ENCODE measurements around the gene ADRA2B. TPM values are rescaled to one million over a fixed set of nuclear protein-coding genes. Genes with fewer than 3 reads are reported as not detected.

Gene ADRA2B
- total RNA-seq, 1 donor from 2014 or later: not detected

DNA sequence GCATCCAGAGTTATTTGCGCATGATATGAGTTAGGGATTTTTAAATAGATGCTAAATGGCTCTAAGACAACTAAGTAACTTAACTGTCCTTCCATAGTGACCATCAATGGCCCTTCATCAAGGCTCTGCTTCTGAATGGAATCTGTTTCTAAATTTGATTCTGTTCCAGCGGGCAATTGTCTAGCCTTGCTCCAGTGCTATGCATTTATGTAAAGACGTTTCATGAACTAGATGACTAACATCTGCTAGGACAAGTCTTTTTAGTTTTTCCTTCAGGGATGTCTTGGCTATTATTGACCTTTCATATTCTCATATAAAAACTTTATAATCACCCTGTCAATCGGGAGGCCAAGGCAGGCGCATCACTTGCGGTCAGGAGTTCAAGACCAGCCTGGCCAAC lies 12.1 kb upstream of the ADRA2B start:
- FAIRE-seq (no peak), DNase-seq (ENCODE audit: low read depth) (no peak)
- H3K36me3 ChIP-seq (ENCODE audit: control insufficient read depth, insufficient read depth, low read length): no peaks in the 10 kb centered on the region
- peaks cover 3% of the 10 kb centered on the region for H3K27me3 ChIP-seq (ENCODE audit: control insufficient read depth, insufficient read depth, low read length)
- no peak overlapping the region for H3K4me3 ChIP-seq (ENCODE audit: low read depth, low read length)
- TF ChIP-seq, protein P1, sequence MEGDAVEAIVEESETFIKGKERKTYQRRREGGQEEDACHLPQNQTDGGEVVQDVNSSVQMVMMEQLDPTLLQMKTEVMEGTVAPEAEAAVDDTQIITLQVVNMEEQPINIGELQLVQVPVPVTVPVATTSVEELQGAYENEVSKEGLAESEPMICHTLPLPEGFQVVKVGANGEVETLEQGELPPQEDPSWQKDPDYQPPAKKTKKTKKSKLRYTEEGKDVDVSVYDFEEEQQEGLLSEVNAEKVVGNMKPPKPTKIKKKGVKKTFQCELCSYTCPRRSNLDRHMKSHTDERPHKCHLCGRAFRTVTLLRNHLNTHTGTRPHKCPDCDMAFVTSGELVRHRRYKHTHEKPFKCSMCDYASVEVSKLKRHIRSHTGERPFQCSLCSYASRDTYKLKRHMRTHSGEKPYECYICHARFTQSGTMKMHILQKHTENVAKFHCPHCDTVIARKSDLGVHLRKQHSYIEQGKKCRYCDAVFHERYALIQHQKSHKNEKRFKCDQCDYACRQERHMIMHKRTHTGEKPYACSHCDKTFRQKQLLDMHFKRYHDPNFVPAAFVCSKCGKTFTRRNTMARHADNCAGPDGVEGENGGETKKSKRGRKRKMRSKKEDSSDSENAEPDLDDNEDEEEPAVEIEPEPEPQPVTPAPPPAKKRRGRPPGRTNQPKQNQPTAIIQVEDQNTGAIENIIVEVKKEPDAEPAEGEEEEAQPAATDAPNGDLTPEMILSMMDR (IDR thresholded peaks at IDR 0.05; ENCODE audit: insufficient read depth, low read length, severe bottlenecking): no peak

DNA sequence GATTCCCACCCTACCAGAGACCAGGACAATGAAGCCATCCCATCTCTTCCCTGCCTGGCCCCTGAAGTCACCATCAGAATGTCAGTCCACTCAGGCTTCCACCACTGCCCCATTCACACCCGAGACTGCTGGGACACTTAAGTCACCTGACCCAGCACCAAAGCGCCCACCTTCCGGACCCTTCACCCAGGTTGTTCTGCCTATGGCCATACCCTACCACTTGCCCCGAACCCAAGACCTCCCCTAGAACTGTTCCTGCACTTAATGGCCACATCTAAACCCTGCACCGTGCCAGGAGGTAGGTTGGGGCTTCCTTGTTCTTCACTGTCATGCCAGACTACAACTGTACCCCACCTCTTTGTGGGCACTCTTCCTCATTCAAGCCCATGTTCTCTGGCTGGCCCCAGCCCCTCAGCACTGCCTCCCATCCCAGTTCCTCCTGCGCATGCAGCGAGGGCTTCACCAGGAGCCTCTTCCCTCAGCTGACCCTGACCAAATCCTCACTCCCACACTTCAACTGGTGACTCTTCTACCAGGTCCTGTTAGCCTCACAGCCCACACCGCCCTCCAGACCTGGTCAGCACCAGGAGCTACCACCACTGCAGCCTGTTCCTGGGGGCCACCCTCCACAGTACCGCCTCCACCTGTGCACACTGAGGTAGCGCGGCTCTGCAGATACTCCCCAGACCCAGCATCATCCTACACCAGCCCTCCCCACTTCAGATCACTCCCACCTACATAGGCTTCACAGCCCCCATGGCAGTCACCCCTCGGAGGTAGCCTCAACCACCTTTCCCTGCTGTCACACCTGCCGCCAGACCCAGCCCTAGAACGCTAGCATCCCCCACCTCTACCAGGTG lies 8.3 kb upstream of the ADRA2B start:
- Histone ChIP-seq H3K36me3 (ENCODE audit: control insufficient read depth, insufficient read depth, low read length) (no peaks in the 10 kb centered on the region), H3K4me3 (ENCODE audit: low read depth, low read length) (no peak overlapping the region), H3K27me3 (ENCODE audit: control insufficient read depth, insufficient read depth, low read length) (peaks cover 4% of the 10 kb centered on the region)
- TF ChIP-seq, protein P1 (IDR thresholded peaks at IDR 0.05; ENCODE audit: insufficient read depth, low read length, severe bottlenecking): no peak
- no peak for FAIRE-seq
- DNase-seq (ENCODE audit: low read depth): no peak

DNA sequence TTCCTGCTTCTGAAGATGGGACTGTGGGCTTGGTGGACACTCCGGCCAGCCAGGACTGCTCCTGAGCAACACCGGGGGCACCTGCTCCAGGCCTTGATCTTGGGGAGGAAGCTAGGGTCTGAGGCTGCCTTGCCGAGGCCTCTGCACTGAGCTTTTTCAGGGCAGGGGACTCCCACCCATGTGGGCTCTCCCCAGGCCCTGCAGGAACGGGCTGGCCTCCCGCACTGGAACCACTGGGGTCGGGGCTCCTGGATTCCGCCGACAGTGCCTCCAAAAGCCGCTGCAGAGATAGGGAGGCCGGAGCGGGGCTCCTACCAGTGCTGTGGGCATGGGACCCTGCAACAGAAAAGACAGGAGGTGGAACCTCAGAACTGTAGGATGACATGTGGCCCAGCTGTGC lies 7.6 kb upstream of the ADRA2B start:
- no peak for DNase-seq (ENCODE audit: low read depth)
- Histone ChIP-seq H3K27me3 (ENCODE audit: control insufficient read depth, insufficient read depth, low read length) (peaks cover 4% of the 10 kb centered on the region), H3K4me3 (ENCODE audit: low read depth, low read length) (no peak overlapping the region), H3K36me3 (ENCODE audit: control insufficient read depth, insufficient read depth, low read length) (no peaks in the 10 kb centered on the region)
- TF ChIP-seq, protein P1 (IDR thresholded peaks at IDR 0.05; ENCODE audit: insufficient read depth, low read length, severe bottlenecking): no peak
- no peak for FAIRE-seq

DNA sequence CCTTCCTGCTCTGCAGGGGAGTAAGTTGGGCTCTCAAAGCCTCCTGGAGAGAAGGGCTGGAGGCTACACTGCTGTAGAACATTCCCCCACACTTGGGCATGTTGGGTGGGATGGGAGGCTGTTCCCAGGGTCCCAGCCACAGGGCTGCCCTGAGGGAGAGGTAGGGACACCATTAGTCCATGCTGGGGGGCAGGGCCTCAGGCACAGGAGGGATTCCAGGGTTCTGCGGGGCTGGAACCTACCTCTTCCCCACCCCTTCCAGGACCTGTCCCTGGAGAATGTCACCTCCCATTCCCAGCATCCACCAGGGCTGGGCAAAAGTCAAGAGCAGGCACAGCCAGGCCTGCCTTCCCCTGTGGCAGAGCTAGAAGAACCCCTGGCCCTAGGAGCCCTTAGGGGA lies 6.9 kb upstream of the ADRA2B start:
- Histone ChIP-seq H3K27me3 (ENCODE audit: control insufficient read depth, insufficient read depth, low read length) (peaks cover 5% of the 10 kb centered on the region), H3K36me3 (ENCODE audit: control insufficient read depth, insufficient read depth, low read length) (no peaks in the 10 kb centered on the region), H3K4me3 (ENCODE audit: low read depth, low read length) (no peak overlapping the region)
- DNase-seq (ENCODE audit: low read depth) (no peak), FAIRE-seq (no peak)
- TF ChIP-seq, protein P1 (IDR thresholded peaks at IDR 0.05; ENCODE audit: insufficient read depth, low read length, severe bottlenecking): no peak

DNA sequence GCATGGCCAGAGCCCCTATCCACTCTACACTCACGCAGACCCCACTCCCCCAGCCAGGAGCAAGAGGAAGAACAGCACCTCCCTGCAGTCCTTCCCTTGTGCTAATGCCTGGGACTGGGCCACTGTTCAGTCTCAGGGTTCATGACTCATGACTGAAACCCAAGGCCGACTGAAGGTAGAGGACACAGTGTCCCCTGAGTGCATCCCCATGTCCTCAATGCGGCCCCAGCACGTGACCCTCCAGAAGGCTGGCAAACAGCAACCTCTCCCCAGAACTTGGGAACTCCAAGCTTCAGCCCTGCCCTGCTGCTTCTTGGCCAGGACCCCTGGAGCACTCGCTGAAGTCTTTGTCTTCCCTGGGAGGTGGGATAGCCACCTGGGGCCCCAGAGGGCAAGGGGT lies 6.0 kb upstream of the ADRA2B start:
- no peaks in the 10 kb centered on the region for H3K36me3 ChIP-seq (ENCODE audit: control insufficient read depth, insufficient read depth, low read length)
- DNase-seq (ENCODE audit: low read depth) (no peak), FAIRE-seq (no peak)
- H3K4me3 ChIP-seq (ENCODE audit: low read depth, low read length): no peak overlapping the region
- H3K27me3 ChIP-seq (ENCODE audit: control insufficient read depth, insufficient read depth, low read length): peaks cover 12% of the 10 kb centered on the region
- TF ChIP-seq, protein P1 (IDR thresholded peaks at IDR 0.05; ENCODE audit: insufficient read depth, low read length, severe bottlenecking): no peak

Measured in bronchial epithelial cell (primary cell).